DND-41 (cell line): ENCODE data around the gene BAIAP2L1.
"Not testable (repeated sequence)": the region's sequence is repeated elsewhere in the genome, so short reads cannot be mapped to it uniquely, and the experiment has no call there.

Experiments used
- EZH2 ChIP-seq: IDR thresholded peaks from 3 replicates; pipeline ENCODE4 v1.6.1; 2012; ENCODE audit warnings: borderline replicate concordance, low read depth, mild to moderate bottlenecking, moderate library complexity, low read length, inconsistent platforms; ENCODE audit not compliant: severe bottlenecking
- TF ChIP-seq, protein P1 (sequence below): IDR thresholded peaks from 2 replicates; pipeline ENCODE4 v1.5.1; 2012; ENCODE audit warnings: borderline replicate concordance, low read length, moderate library complexity, mild to moderate bottlenecking; ENCODE audit not compliant: poor library complexity, severe bottlenecking; ENCODE audit errors: extremely low read depth

DNA sequence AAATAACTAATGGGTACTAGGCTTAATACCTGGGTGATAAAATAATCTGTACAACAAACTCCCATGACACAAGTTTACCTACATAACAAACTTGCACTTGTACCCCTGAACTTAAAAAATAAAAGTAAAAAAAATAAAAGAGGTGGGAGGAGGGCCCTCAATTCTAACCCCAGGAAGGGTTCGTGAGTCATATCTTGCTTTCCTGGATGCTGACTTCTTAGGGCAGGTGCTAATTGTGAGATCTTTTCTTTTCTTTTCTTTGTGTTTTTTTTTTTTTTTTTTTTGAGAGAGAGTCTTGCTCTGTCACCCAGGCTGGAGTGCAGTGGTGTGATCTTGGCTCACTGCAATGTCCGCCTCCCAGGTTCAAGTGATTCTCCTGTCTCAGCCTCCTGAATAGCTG lies 40.1 kb upstream of the BAIAP2L1 start:
- TF ChIP-seq, protein P1, sequence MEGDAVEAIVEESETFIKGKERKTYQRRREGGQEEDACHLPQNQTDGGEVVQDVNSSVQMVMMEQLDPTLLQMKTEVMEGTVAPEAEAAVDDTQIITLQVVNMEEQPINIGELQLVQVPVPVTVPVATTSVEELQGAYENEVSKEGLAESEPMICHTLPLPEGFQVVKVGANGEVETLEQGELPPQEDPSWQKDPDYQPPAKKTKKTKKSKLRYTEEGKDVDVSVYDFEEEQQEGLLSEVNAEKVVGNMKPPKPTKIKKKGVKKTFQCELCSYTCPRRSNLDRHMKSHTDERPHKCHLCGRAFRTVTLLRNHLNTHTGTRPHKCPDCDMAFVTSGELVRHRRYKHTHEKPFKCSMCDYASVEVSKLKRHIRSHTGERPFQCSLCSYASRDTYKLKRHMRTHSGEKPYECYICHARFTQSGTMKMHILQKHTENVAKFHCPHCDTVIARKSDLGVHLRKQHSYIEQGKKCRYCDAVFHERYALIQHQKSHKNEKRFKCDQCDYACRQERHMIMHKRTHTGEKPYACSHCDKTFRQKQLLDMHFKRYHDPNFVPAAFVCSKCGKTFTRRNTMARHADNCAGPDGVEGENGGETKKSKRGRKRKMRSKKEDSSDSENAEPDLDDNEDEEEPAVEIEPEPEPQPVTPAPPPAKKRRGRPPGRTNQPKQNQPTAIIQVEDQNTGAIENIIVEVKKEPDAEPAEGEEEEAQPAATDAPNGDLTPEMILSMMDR: not testable (repeated sequence)
- not testable (repeated sequence) for TF ChIP-seq EZH2
